ENCODE data around the gene MAN2A2.
"Not testable (repeated sequence)": the region's sequence is repeated elsewhere in the genome, so short reads cannot be mapped to it uniquely, and the experiment has no call there.

MAN2A2 gene

GRCh38 chr15:90907051-90907660, 4.1 kb downstream of the MAN2A2 start:
- Histone ChIP-seq H3K4me1 (ENCODE audit: control insufficient read depth in 1 of 2, insufficient read depth in 1 of 2, low read depth in 1 of 2, low read length in 1 of 2) (peaks cover 36 to 43% of the 10 kb centered on the region in 2 experiments), H3K27me3 (no peaks in the 10 kb centered on the region), H3K36me3 (peaks cover 74% of the 10 kb centered on the region), H3K27ac (peak overlapping the region; percentile 47), H3K4me3 (ENCODE audit: low read depth in 1 of 2, low read length in 1 of 2) (no peak overlapping the region), H3K9me3 (no peaks in the 10 kb centered on the region)
- no peak for TF ChIP-seq CTCF (IDR thresholded peaks at IDR 0.05)

- TF ChIP-seq CTCF (IDR thresholded peaks at IDR 0.05) = no peak
- Histone ChIP-seq H3K36me3 (peaks cover 83% of the 10 kb centered on the region), H3K27ac (peak overlapping the region; percentile 47)
These were observed 4.9 kb downstream of the MAN2A2 start for GRCh38 chr15:90907838-90908507.

GRCh38 chr15:90909449-90909848, 6.3 kb downstream of the MAN2A2 start:
- not testable (repeated sequence) for H3K4me3 ChIP-seq (ENCODE audit: low read depth in 1 of 2, low read length in 1 of 2); H3K27me3 ChIP-seq; H3K27ac ChIP-seq; H3K9me3 ChIP-seq
- peaks cover 91% of the 10 kb centered on the region for H3K36me3 ChIP-seq
- peaks cover 46 to 52% of the 10 kb centered on the region in 2 experiments for H3K4me1 ChIP-seq (ENCODE audit: control insufficient read depth in 1 of 2, insufficient read depth in 1 of 2, low read depth in 1 of 2, low read length in 1 of 2)

More at GRCh38 chr15:90907838-90908507, 4.9 kb downstream of the MAN2A2 start:
- Histone ChIP-seq H3K9me3 (no peaks in the 10 kb centered on the region), H3K4me1 (ENCODE audit: control insufficient read depth in 1 of 2, insufficient read depth in 1 of 2, low read depth in 1 of 2, low read length in 1 of 2) (peaks cover 42 to 48% of the 10 kb centered on the region in 2 experiments), H3K4me3 (ENCODE audit: low read depth in 1 of 2, low read length in 1 of 2) (no peak overlapping the region), H3K27me3 (no peaks in the 10 kb centered on the region)

GRCh38 chr15:90909976-90910375, 6.9 kb downstream of the MAN2A2 start:
- Histone ChIP-seq H3K4me1 (ENCODE audit: control insufficient read depth in 1 of 2, insufficient read depth in 1 of 2, low read depth in 1 of 2, low read length in 1 of 2) (peaks cover 51 to 52% of the 10 kb centered on the region in 2 experiments), H3K27ac (peak overlapping the region; percentile 18), H3K4me3 (ENCODE audit: low read depth in 1 of 2, low read length in 1 of 2) (no peak overlapping the region), H3K9me3 (no peaks in the 10 kb centered on the region), H3K36me3 (peaks cover 87% of the 10 kb centered on the region), H3K27me3 (no peaks in the 10 kb centered on the region)
- no peak for TF ChIP-seq CTCF (IDR thresholded peaks at IDR 0.05)

- no peaks in the 10 kb centered on the region for H3K9me3 ChIP-seq
- H3K4me1 ChIP-seq (ENCODE audit: control insufficient read depth in 1 of 2, insufficient read depth in 1 of 2, low read depth in 1 of 2, low read length in 1 of 2) = peaks cover 57 to 58% of the 10 kb centered on the region in 2 experiments
- H3K4me3 ChIP-seq (ENCODE audit: low read depth in 1 of 2, low read length in 1 of 2) = no peak overlapping the region
- no peak for TF ChIP-seq CTCF (IDR thresholded peaks at IDR 0.05)
- H3K36me3 ChIP-seq = peaks cover 80% of the 10 kb centered on the region
- H3K27me3 ChIP-seq = no peaks in the 10 kb centered on the region
- H3K27ac ChIP-seq = peak overlapping the region; percentile 94
These were observed 7.6 kb downstream of the MAN2A2 start for GRCh38 chr15:90910441-90911301.

Measured in neutrophil (primary cell).